MM.1S (cell line): ENCODE measurements around the gene EOLA2.
"Not testable (repeated sequence)": the region's sequence is repeated elsewhere in the genome, so short reads cannot be mapped to it uniquely, and the experiment has no call there.

Experiments
- DNase-seq: peaks from one replicate; pipeline ENCODE4 v3.0.0-alpha.2; 2015
- H2AFZ ChIP-seq: fragments of 300-600 bp; sonication (generic); 2 replicates; pipeline ENCODE4 v1.6.0; 2016; ENCODE audit warnings: antibody characterized with exemption, low read length
- H3F3A ChIP-seq: fragments of 300-600 bp; sonication (generic); 2 replicates; pipeline ENCODE4 v1.6.1; 2016; ENCODE audit warnings: mild to moderate bottlenecking, antibody characterized with exemption, low read length, moderate library complexity, mixed read lengths; ENCODE audit not compliant: insufficient read depth
- H3K27ac ChIP-seq: fragments of 300-600 bp; sonication (generic); 2 replicates; pipeline ENCODE4 v1.5.1; 2016; ENCODE audit warnings: mild to moderate bottlenecking, low read length
- H3K27me3 ChIP-seq: fragments of 300-600 bp; sonication (generic); replicated peaks from 2 replicates; pipeline ENCODE4 v1.6.0; 2016; ENCODE audit warnings: low read length; ENCODE audit not compliant: insufficient read depth
- H3K36me3 ChIP-seq: fragments of 300-600 bp; sonication (generic); replicated peaks from 2 replicates; pipeline ENCODE4 v1.6.1; 2016; ENCODE audit warnings: mild to moderate bottlenecking, low read length, mixed read lengths; ENCODE audit not compliant: insufficient read depth
- H3K4me1 ChIP-seq: fragments of 300-600 bp; sonication (generic); 2 replicates; pipeline ENCODE4 v1.6.1; 2016; ENCODE audit warnings: low read length, mixed read lengths
- H3K4me2 ChIP-seq: fragments of 300-600 bp; sonication (generic); 2 replicates; pipeline ENCODE4 v1.6.0; 2016; ENCODE audit warnings: low read depth, low read length
- H3K4me3 ChIP-seq: fragments of 300-600 bp; sonication (generic); 2 replicates; pipeline ENCODE4 v1.5.1; 2016; ENCODE audit warnings: low read length, mixed read lengths
- H3K79me2 ChIP-seq: fragments of 300-600 bp; sonication (generic); 2 replicates; pipeline ENCODE4 v1.6.1; 2016; ENCODE audit warnings: mixed run types, low read length, mixed read lengths
- H3K9ac ChIP-seq: fragments of 300-600 bp; sonication (generic); 2 replicates; pipeline ENCODE4 v1.6.1; 2016; ENCODE audit warnings: low read length, mixed read lengths
- H3K9me2 ChIP-seq: fragments of 300-600 bp; sonication (generic); replicated peaks from 2 replicates; pipeline ENCODE4 v1.6.1; 2016; ENCODE audit warnings: mild to moderate bottlenecking, low read length, mixed read lengths; ENCODE audit not compliant: insufficient read depth
- H3K9me3 ChIP-seq: fragments of 300-600 bp; sonication (generic); replicated peaks from 2 replicates; pipeline ENCODE4 v1.6.1; 2016; ENCODE audit warnings: mild to moderate bottlenecking, low read length, mixed read lengths; ENCODE audit not compliant: insufficient read depth
- H4K20me1 ChIP-seq: fragments of 300-600 bp; sonication (generic); 2 replicates; pipeline ENCODE4 v1.6.1; 2016; ENCODE audit warnings: mild to moderate bottlenecking, low read length, moderate library complexity, mixed read lengths; ENCODE audit not compliant: insufficient read depth
- CTCF ChIP-seq: fragments of 300-600 bp; sonication (generic); IDR thresholded peaks from 2 replicates; pipeline ENCODE4 v1.5.1; 2016; ENCODE audit warnings: antibody characterized with exemption, low read length, mixed read lengths
- EZH2 ChIP-seq: fragments of 300-600 bp; sonication (generic); optimal IDR thresholded peaks from 2 replicates; pipeline ENCODE3; 2017; ENCODE audit warnings: low read depth, mild to moderate bottlenecking, antibody characterized with exemption, low read length, mixed read lengths
- EZH2phosphoT487 ChIP-seq: fragments of 300-600 bp; sonication (generic); IDR thresholded peaks from 2 replicates; pipeline ENCODE4 v1.6.1; 2018; ENCODE audit warnings: antibody characterized with exemption, low read length

The EOLA2 gene

GRCh38 chrX:149940674-149941024, 2.4 kb upstream of the EOLA2 start:
- not testable (repeated sequence) for H4K20me1 ChIP-seq, H3F3A ChIP-seq, H3K27me3 ChIP-seq, H3K9ac ChIP-seq, H3K9me2 ChIP-seq, H2AFZ ChIP-seq, H3K4me2 ChIP-seq, DNase-seq, H3K9me3 ChIP-seq, H3K27ac ChIP-seq, H3K36me3 ChIP-seq, H3K4me3 ChIP-seq, H3K4me1 ChIP-seq
- H3K79me2 ChIP-seq: peaks cover 11% of the 10 kb centered on the region
- TF ChIP-seq CTCF: peak; percentile 42

GRCh38 chrX:149939905-149940673, 1.8 kb upstream of the EOLA2 start:
- Histone ChIP-seq H3K27ac (peak overlapping the region; percentile 84; the same call in 1 of the 2 replicates), H3K9ac (peak overlapping the region; percentile 64; the same call in 1 of the 2 replicates), H3K27me3 (no peaks in the 10 kb centered on the region), H3K4me1 (no peaks in the 10 kb centered on the region), H3K4me3 (peak overlapping the region; percentile 57), H3K36me3 (no peaks in the 10 kb centered on the region), H4K20me1 (no peaks in the 10 kb centered on the region), H3K9me3 (no peaks in the 10 kb centered on the region), H3K9me2 (no peaks in the 10 kb centered on the region), H3K79me2 (peaks cover 11% of the 10 kb centered on the region), H3K4me2 (peak overlapping the region; percentile 62; the same call in 1 of the 2 replicates), H3F3A (no peaks in the 10 kb centered on the region), H2AFZ (peak overlapping the region; percentile 48; the same call in 1 of the 2 replicates)
- DNase-seq: peak; percentile 89
- TF ChIP-seq EZH2phosphoT487 (no peak), EZH2 (no peak), CTCF (no peak)

- peak overlapping the region; percentile 84; the same call in 1 of the 2 replicates for H3K27ac ChIP-seq
- no peaks in the 10 kb centered on the region for H4K20me1 ChIP-seq
- peak overlapping the region; percentile 48; the same call in 1 of the 2 replicates for H2AFZ ChIP-seq
- peaks cover 11% of the 10 kb centered on the region for H3K79me2 ChIP-seq
- H3K27me3 ChIP-seq: no peaks in the 10 kb centered on the region
- H3K4me2 ChIP-seq: peak overlapping the region; percentile 62; the same call in 1 of the 2 replicates
- H3F3A ChIP-seq: no peaks in the 10 kb centered on the region
- peak overlapping the region; percentile 57 for H3K4me3 ChIP-seq
- no peaks in the 10 kb centered on the region for H3K9me3 ChIP-seq
- H3K9me2 ChIP-seq: no peaks in the 10 kb centered on the region
- no peaks in the 10 kb centered on the region for H3K36me3 ChIP-seq
- TF ChIP-seq CTCF: no peak
- no peak for TF ChIP-seq EZH2
- TF ChIP-seq EZH2phosphoT487: no peak
- no peak for DNase-seq
- no peaks in the 10 kb centered on the region for H3K4me1 ChIP-seq
- peak overlapping the region; percentile 64; the same call in 1 of the 2 replicates for H3K9ac ChIP-seq
These were observed 1.3 kb upstream of the EOLA2 start for GRCh38 chrX:149939655-149939904.
